Parathyroid adenoma (tissue), 2 donors: Measurements from ENCODE around the gene KRTAP10-7.
"Not testable (repeated sequence)": the region's sequence is repeated elsewhere in the genome, so short reads cannot be mapped to it uniquely, and the experiment has no call there.

Experiments
- H2AFZ ChIP-seq: fragments of 300-600 bp; sonication (generic); one replicate; pipeline ENCODE4 v1.7.0; 2017; ENCODE audit warnings: antibody characterized with exemption, mild to moderate bottlenecking
- H3K27ac ChIP-seq: fragments of 300-600 bp; sonication (generic); one replicate; pipeline ENCODE4 v1.7.0; 2017
- H3K27me3 ChIP-seq: fragments of 300-600 bp; sonication (generic); one replicate; pipeline ENCODE4 v1.7.0; 2017; ENCODE audit warnings: low read length; ENCODE audit not compliant: control insufficient read depth, insufficient read depth
- H3K36me3 ChIP-seq: fragments of 300-600 bp; sonication (generic); one replicate; pipeline ENCODE4 v1.7.0; 2017; ENCODE audit warnings: low read length; ENCODE audit not compliant: control insufficient read depth, insufficient read depth
- H3K4me1 ChIP-seq: fragments of 300-600 bp; sonication (generic); one replicate; pipeline ENCODE4 v1.7.0; 2017; ENCODE audit warnings: control low read depth
- H3K4me2 ChIP-seq: fragments of 300-600 bp; sonication (generic); one replicate; pipeline ENCODE4 v1.7.0; 2017; ENCODE audit warnings: low read length
- H3K4me3 ChIP-seq: fragments of 300-600 bp; sonication (generic); one replicate; pipeline ENCODE4 v1.7.0; 2017; ENCODE audit warnings: low read depth, low read length
- H3K79me2 ChIP-seq: fragments of 300-600 bp; sonication (generic); one replicate; pipeline ENCODE4 v1.7.0; 2017; ENCODE audit warnings: control low read depth
- H3K9ac ChIP-seq: fragments of 300-600 bp; sonication (generic); one replicate; pipeline ENCODE4 v1.7.0; 2017; ENCODE audit warnings: mild to moderate bottlenecking
- H3K9me3 ChIP-seq: fragments of 300-600 bp; sonication (generic); one replicate; pipeline ENCODE4 v1.7.0; 2017; ENCODE audit warnings: low read length; ENCODE audit not compliant: control insufficient read depth
- TF ChIP-seq, protein P1 (sequence below): fragments of 300-600 bp; sonication (generic); IDR thresholded peaks from one replicate; pipeline ENCODE4 v1.7.0; 2017; ENCODE audit warnings: antibody characterized with exemption, mild to moderate bottlenecking
- donor health status: primary hyperparathyroidism.

The KRTAP10-7 gene

DNA sequence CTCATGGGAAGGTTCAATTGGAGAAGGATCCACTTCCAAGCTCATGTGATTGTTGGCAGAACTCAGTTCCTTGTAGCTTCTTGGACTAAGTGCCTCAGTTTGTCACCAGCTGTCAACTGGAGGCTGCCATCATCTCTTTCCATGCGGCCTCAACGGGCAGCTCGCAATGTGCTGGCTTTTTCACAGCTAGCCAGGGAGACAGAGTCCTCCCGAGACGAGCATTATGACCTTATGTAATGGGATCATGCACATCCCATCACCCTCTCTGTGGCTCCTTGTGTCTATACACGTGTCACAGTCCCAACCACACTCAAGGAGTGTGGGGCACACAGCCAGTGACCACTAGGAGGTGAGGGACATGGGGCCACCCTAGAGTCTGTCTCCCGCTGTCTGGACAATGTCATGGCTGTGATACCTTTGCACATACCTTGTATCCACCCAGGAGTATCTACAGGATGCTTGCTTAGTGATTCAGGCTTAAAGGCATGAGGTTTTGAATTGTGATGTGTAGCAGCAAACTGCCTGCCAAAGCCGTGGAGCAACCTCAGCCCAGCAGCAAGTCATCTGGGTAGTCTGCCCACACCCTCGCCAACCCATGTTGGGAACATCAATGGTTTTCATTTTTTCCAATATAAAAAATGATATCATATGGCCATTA, 4.2 kb upstream of the KRTAP10-7 start:
- no peaks in the 10 kb centered on the region for H3K9me3 ChIP-seq
- H2AFZ ChIP-seq, result no peak overlapping the region
- H3K27ac ChIP-seq, result no peak overlapping the region
- H3K4me2 ChIP-seq, result no peak overlapping the region
- H3K79me2 ChIP-seq, result no peaks in the 10 kb centered on the region
- no peaks in the 10 kb centered on the region for H3K27me3 ChIP-seq
- H3K9ac ChIP-seq, result no peak overlapping the region
- H3K36me3 ChIP-seq, result no peaks in the 10 kb centered on the region
- TF ChIP-seq, protein P1, sequence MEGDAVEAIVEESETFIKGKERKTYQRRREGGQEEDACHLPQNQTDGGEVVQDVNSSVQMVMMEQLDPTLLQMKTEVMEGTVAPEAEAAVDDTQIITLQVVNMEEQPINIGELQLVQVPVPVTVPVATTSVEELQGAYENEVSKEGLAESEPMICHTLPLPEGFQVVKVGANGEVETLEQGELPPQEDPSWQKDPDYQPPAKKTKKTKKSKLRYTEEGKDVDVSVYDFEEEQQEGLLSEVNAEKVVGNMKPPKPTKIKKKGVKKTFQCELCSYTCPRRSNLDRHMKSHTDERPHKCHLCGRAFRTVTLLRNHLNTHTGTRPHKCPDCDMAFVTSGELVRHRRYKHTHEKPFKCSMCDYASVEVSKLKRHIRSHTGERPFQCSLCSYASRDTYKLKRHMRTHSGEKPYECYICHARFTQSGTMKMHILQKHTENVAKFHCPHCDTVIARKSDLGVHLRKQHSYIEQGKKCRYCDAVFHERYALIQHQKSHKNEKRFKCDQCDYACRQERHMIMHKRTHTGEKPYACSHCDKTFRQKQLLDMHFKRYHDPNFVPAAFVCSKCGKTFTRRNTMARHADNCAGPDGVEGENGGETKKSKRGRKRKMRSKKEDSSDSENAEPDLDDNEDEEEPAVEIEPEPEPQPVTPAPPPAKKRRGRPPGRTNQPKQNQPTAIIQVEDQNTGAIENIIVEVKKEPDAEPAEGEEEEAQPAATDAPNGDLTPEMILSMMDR, result no peak
- H3K4me3 ChIP-seq, result no peak overlapping the region
- no peaks in the 10 kb centered on the region for H3K4me1 ChIP-seq

DNA sequence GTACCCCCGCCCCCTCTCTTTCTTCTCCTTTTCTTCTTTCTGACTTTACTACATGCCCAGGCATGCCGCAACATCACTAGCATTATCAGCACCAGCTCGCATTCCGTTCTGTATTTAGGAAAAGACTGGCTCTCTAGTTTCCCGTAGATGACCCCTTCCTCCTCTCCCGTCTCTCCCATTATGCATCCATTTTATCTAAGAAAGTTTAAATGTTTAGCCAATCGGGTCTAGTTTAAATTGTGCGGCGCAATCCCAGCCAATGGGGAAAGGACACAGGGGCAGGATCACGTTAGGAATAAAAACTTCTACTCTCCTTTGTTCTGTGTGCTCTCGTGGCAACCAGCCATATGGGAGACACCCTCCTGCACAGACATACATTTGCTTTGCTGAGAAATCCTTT, 2.3 kb upstream of the KRTAP10-7 start:
- TF ChIP-seq, protein P1, result no peak
- Histone ChIP-seq H3K9ac (no peak overlapping the region), H3K4me2 (no peak overlapping the region), H2AFZ (no peak overlapping the region), H3K9me3 (no peaks in the 10 kb centered on the region), H3K27me3 (no peaks in the 10 kb centered on the region), H3K79me2 (no peaks in the 10 kb centered on the region), H3K27ac (no peak overlapping the region), H3K4me3 (no peak overlapping the region), H3K36me3 (no peaks in the 10 kb centered on the region), H3K4me1 (no peaks in the 10 kb centered on the region)

DNA sequence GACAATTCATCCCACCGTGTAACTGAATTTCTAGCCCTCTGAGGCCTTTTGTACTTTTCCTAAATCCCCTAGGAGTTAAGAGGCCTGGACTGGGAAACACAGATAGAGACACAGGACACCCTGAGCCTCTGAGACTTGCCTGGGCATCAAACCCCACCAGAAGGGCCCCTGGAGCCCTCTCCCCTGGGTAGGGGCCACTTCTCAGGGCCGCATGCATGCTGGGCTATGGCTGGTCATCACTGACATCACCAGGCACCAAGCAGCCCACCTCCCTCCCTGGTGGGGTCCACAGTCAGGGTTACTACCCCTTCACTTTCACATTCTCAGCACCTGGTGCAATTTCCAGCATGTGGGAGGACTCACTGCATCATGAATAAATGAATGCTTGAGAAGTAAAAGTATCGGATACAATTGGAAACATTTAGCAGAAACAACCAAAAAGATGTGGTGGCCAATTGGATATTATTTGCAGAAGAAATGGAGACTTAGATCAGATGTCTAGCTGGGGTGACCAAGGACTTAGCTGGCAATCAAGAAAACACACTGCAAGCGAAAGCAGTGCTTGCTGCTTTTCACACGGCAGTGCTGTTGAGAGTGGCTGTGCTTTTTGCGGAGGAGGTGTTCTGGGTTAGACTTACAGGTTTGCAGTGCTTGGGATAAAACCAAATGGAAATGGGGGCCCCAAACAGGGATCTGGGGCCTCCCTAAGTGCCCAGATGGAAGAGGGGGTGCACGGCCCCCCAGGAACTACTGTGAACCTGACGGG, 950 bp upstream of the KRTAP10-7 start:
- Histone ChIP-seq H3K27ac (no peak overlapping the region), H3K79me2 (no peaks in the 10 kb centered on the region), H3K4me2 (no peak overlapping the region), H2AFZ (no peak overlapping the region), H3K9me3 (no peaks in the 10 kb centered on the region), H3K27me3 (no peaks in the 10 kb centered on the region), H3K9ac (no peak overlapping the region), H3K4me1 (no peaks in the 10 kb centered on the region), H3K4me3 (no peak overlapping the region), H3K36me3 (no peaks in the 10 kb centered on the region)
- TF ChIP-seq, protein P1, result no peak

DNA sequence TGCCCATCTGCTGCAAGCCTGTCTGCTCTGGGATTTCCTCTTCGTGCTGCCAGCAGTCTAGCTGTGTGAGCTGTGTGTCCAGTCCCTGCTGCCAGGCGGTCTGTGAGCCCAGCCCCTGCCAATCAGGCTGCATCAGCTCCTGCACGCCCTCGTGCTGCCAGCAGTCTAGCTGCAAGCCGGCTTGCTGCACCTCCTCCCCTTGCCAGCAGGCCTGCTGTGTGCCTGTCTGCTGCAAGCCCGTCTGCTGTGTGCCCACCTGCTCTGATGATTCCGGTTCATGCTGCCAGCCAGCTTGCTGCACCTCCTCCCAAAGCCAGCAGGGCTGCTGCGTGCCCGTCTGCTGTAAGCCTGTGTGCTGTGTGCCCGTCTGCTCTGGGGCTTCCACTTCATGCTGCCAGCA, 694 bp downstream of the KRTAP10-7 start:
- not testable (repeated sequence) for H3K4me2 ChIP-seq, H3K4me3 ChIP-seq, H3K27me3 ChIP-seq, H3K9me3 ChIP-seq, H3K79me2 ChIP-seq, H3K9ac ChIP-seq, H3K27ac ChIP-seq, H3K4me1 ChIP-seq, H2AFZ ChIP-seq, H3K36me3 ChIP-seq

DNA sequence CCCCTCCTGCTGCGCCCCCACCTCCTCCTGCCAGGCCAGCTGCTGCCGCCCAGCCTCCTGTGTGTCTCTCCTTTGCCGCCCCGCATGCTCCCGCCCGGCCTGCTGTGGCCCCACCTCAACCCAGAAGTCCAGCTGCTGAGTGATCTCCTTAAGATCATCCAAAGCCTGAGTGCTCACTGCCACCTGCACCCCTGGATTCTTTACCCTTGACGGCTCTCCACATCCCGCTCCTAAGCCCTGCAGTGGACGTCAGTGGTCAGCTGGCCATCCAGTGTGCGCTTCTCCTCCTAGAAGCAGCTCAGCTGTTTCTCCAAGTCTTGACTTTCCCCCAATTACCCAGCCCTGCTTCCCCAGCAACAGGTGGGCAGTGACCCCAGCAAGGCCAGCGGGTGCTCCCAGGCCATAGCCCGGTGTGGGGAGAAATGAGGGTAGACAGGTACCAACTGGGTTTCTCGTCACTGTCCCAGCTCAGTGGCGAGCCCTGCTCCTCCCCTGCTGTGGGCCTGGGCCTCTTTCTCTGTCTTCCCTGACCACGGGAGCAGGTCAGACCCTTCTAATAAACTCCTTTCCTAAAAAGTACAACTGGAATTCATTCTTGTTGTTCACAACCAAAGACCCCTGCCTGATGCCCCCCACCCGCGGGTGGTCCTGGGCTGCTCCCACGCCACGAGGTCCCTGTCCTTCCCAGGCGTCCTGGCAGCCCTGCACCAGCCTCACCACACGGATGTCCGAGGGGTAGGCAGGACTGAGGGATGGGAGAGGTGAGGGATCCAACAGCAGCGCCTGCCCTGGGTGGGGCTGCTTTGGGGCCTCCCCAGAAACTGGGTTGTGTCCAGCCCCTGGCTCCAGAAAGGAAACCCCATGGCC, 1.4 kb downstream of the KRTAP10-7 start:
- no peak overlapping the region for H3K4me2 ChIP-seq
- no peak overlapping the region for H3K27ac ChIP-seq
- H3K4me3 ChIP-seq, result no peak overlapping the region
- no peaks in the 10 kb centered on the region for H3K4me1 ChIP-seq
- H3K79me2 ChIP-seq, result no peaks in the 10 kb centered on the region
- TF ChIP-seq, protein P1, result no peak
- no peak overlapping the region for H2AFZ ChIP-seq
- no peaks in the 10 kb centered on the region for H3K36me3 ChIP-seq
- H3K27me3 ChIP-seq, result no peaks in the 10 kb centered on the region
- no peaks in the 10 kb centered on the region for H3K9me3 ChIP-seq
- no peak overlapping the region for H3K9ac ChIP-seq
